Measurements from ENCODE around the gene YDJC. TPM values are rescaled to one million over a fixed set of nuclear protein-coding genes. Genes with fewer than 3 reads are reported as not detected.

The YDJC gene
- total and polyA plus RNA-seq, 2 of the 8 experiments (the other 6 are each of a cell fraction or from before 2014, with no cell fraction given) = 36.7 to 45.2 TPM

DNA sequence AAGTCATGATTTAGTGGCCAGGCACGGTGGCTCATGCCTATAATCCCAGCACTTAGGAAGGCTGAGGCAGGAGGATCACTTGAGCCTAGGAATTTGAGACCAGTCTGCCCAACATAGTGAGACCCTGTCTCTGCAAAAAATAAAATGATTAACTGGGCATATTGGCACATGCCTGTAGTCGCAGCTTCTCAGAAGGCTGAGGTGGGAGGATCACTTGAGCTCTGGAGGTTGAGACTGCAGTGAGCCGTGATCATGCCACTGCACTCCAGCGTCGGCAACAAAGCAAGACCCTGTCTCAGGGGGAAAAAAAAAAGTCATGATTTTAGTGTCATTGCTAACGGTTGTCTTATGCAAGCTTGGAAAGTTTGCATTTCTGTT, 50.4 kb downstream of the YDJC start:
- H3K9ac ChIP-seq (replicated peaks in 1 of 4; ENCODE audit: extremely low read depth in 1 of 4, low read depth in 3 of 4, low read length in 3 of 4) = no peak overlapping the region
- H4K91ac ChIP-seq (replicated peaks; ENCODE audit: insufficient read length, low read length) = no peak overlapping the region
- H3K27me3 ChIP-seq (replicated peaks in 1 of 4; ENCODE audit: control insufficient read depth in 3 of 4, extremely low read depth in 1 of 4, insufficient read depth in 3 of 4, low read length in 3 of 4) = no peaks in the 10 kb centered on the region
- WGBS, 2 experiments (ENCODE audit: extremely low coverage in 1 of 2, insufficient coverage in 1 of 2, insufficient read length in 1 of 2, insufficient replicate concordance in 2 of 2, low coverage in 1 of 2, low lambda C conversion rate in 2 of 2, missing lambda C conversion rate in 1 of 2) = 86% methylated on average over 6 of the region's 6 CpGs; no CpG with 5 or more reads in 1 of the 2 experiments
- no peak overlapping the region for H2AFZ ChIP-seq (ENCODE audit: low read length)
- no peak overlapping the region for H2AK5ac ChIP-seq (ENCODE audit: low read depth, low read length)
- POLR2A ChIA-PET (ENCODE audit: partially characterized antibody) = interaction anchor here (0.7 to 1.3 kb wide), 3 partner anchors 11 to 45 kb away, joined by 3 to 5 read pairs (median 5); no protein-coding TSS in a partner anchor
- peaks cover 0 to 4% (median 0%) of the 10 kb centered on the region in 4 experiments; a peak in 2 of 8 replicates for H3K36me3 ChIP-seq (ENCODE audit: control insufficient read depth in 2 of 4, insufficient read depth in 4 of 4, low read length in 3 of 4)
- H3K14ac ChIP-seq (ENCODE audit: insufficient read length) = no peak overlapping the region
- no peaks in the 10 kb centered on the region for H3K23me2 ChIP-seq (ENCODE audit: low read depth, low read length)
- H2BK20ac ChIP-seq (ENCODE audit: low read length) = no peak overlapping the region
- no peak overlapping the region for H2BK120ac ChIP-seq (replicated peaks; ENCODE audit: low read depth, low read length)
- no peak overlapping the region for H2BK12ac ChIP-seq (ENCODE audit: low read depth, low read length)
- H3K9me3 ChIP-seq (ENCODE audit: insufficient read depth in 2 of 2, low read depth in 1 of 2, low read length in 1 of 2) = no peaks in the 10 kb centered on the region
- H3K27ac ChIP-seq (ENCODE audit: low read depth, low read length) = no peak overlapping the region
- CTCF ChIA-PET (ENCODE audit: partially characterized antibody) = interaction anchor here (0.7 to 2.2 kb wide), 5 partner anchors 8 to 93 kb away, joined by 3 to 15 read pairs (median 6); no protein-coding TSS in a partner anchor
- H3K4ac ChIP-seq (replicated peaks; ENCODE audit: insufficient read length, low read depth, low read length) = no peak overlapping the region
- no peak overlapping the region for H4K8ac ChIP-seq (ENCODE audit: extremely low read depth, insufficient read depth, low read length)
- H2BK5ac ChIP-seq (ENCODE audit: low read depth, low read length) = no peak overlapping the region
- no peaks in the 10 kb centered on the region for H3K4me1 ChIP-seq (replicated peaks in 1 of 4; ENCODE audit: control insufficient read depth in 3 of 4, insufficient read depth in 4 of 4, low read length in 3 of 4)
- peaks cover 43 to 96% of the 10 kb centered on the region in 2 experiments for H3K79me2 ChIP-seq (ENCODE audit: control insufficient read depth in 1 of 2, insufficient read depth in 2 of 2, low read length in 2 of 2)
- H4K5ac ChIP-seq (ENCODE audit: insufficient read length, low read depth, low read length) = no peak overlapping the region
- H3K4me3 ChIP-seq (ENCODE audit: extremely low read depth in 1 of 4, insufficient read depth in 2 of 4, low read depth in 3 of 4, low read length in 4 of 4) = no peak overlapping the region
- FAIRE-seq (no peak), DNase-seq (ENCODE audit: low read depth in 1 of 2, low spot score in 2 of 2) (no peak)
- H2BK15ac ChIP-seq (ENCODE audit: low read length) = no peak overlapping the region
- H3K18ac ChIP-seq (ENCODE audit: extremely low read depth, low read length) = no peak overlapping the region
- H3K23ac ChIP-seq (ENCODE audit: insufficient read length) = no peak overlapping the region
- H3K4me2 ChIP-seq (ENCODE audit: insufficient read depth in 1 of 2, low read depth in 2 of 2, low read length in 2 of 2) = no peak overlapping the region
- no peak overlapping the region for H3K56ac ChIP-seq (replicated peaks; ENCODE audit: insufficient read length, low read depth, low read length)
- peaks cover 29% of the 10 kb centered on the region in 2 experiments for H4K20me1 ChIP-seq (replicated peaks in 1 of 2; ENCODE audit: control insufficient read depth in 1 of 2, insufficient read depth in 2 of 2, low read length in 2 of 2)
- peaks cover 7% of the 10 kb centered on the region for H3K79me1 ChIP-seq (ENCODE audit: low read depth, low read length)
- no peak for TF ChIP-seq HDAC6 (IDR thresholded peaks at IDR 0.05; ENCODE audit: low read depth, low read length)
- TF ChIP-seq SIN3A (conservative IDR thresholded peaks at IDR 0.05 in 1 of 2, IDR thresholded peaks at IDR 0.05 in 1 of 2; ENCODE audit: low read depth in 1 of 2, low read length in 2 of 2) = no peak
- TF ChIP-seq, protein P1, sequence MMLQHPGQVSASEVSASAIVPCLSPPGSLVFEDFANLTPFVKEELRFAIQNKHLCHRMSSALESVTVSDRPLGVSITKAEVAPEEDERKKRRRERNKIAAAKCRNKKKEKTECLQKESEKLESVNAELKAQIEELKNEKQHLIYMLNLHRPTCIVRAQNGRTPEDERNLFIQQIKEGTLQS (IDR thresholded peaks at IDR 0.05; ENCODE audit: insufficient read depth, low read depth, low read length) = no peak

Measured in H1 (cell line).